Choroid plexus epithelial cell (primary cell): Measurements from ENCODE around the gene PHACTR1.

Experiments used
- DNase-seq: peaks from one replicate; pipeline ENCODE4 v3.0.0-alpha.2; 2010; ENCODE audit warnings: low read depth
- H3K4me3 ChIP-seq: 2 replicates; pipeline ENCODE4 v1.5.1; 2011; ENCODE audit warnings: low read depth, mild to moderate bottlenecking, control low read depth, low read length, moderate library complexity
- CTCF ChIP-seq: conservative IDR thresholded peaks from 2 replicates; pipeline ENCODE4 v1.5.1; 2011; ENCODE audit warnings: low read depth, mild to moderate bottlenecking, control low read depth, inconsistent platforms, low read length, moderate library complexity

The PHACTR1 gene

GRCh38 chr6:13205106-13205505 lies 488.5 kb downstream of the PHACTR1 start:
- TF ChIP-seq CTCF = no peak
- DNase-seq = no peak
- H3K4me3 ChIP-seq = no peak overlapping the region

DNA sequence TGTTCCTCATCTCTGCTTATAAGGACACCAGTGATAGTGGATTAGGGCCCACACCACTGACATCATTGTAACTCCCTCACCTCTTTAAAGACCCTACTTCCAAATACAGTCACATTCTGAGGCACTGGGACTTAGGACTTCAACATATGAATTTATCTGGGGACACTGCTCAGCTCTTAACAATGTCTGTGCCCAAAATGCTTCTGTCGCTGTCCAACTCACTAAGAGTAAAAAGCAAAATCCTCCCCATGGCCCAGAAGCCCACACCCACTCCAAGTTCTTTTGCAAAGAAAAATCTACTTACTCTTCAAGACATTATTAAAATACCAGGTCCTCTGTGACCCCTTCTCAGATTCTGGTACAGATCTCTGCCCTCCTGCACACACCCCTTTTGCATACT lies 495.5 kb downstream of the PHACTR1 start:
- no peak for DNase-seq
- no peak for TF ChIP-seq CTCF
- no peak overlapping the region for H3K4me3 ChIP-seq

GRCh38 chr6:13212538-13212937 lies 496.0 kb downstream of the PHACTR1 start:
- no peak for DNase-seq
- no peak for TF ChIP-seq CTCF
- no peak overlapping the region for H3K4me3 ChIP-seq

GRCh38 chr6:13215390-13215789 lies 498.8 kb downstream of the PHACTR1 start:
- TF ChIP-seq CTCF = no peak
- H3K4me3 ChIP-seq = no peak overlapping the region
- no peak for DNase-seq

GRCh38 chr6:13216236-13217014 lies 499.9 kb downstream of the PHACTR1 start:
- H3K4me3 ChIP-seq = no peak overlapping the region
- DNase-seq = no peak
- no peak for TF ChIP-seq CTCF

DNA sequence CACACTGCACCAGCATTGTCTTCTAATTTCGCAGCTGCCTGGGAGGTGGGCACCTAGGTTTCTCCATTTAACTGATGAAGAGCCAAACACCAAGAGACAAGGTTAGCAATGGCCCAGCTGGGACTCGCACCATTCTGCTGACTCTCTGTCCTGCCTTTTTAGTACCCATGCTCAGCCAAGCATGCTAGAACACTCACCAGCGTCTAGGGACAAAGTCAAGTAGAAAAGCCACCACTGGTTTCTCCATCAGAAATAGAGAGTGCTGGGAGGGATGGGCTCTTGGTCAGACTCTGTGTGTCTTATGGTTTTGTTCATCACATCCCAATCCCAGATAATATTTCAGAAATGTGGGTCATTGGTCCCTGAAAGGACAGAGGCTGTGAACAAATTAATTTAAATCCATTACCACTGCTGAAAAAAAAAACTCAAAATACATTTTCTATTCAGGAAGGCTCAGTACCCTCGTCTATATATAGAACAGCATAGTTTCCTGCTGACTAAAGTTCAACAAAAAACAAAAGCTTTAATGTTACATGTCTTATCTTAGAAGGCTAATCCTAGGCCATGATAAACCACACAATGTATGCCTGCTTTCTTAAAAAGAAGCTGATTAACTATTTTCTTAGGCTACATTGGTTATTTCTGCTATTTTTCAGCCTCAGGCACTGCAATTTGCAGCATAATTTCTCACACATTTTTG lies 500.8 kb downstream of the PHACTR1 start:
- TF ChIP-seq CTCF = no peak
- H3K4me3 ChIP-seq = no peak overlapping the region
- peak; percentile 43 for DNase-seq

GRCh38 chr6:13220266-13220665 lies 503.7 kb downstream of the PHACTR1 start:
- DNase-seq = no peak
- H3K4me3 ChIP-seq = no peak overlapping the region
- no peak for TF ChIP-seq CTCF
